M059J (cell line): ENCODE measurements around the gene UBE3B. TPM values are rescaled to one million over a fixed set of nuclear protein-coding genes. Genes with fewer than 3 reads are reported as not detected.
A peak's percentile ranks its signal among the peaks of the same experiment; 100 is the strongest.

ENCODE experiments used
- DNase-seq: peaks from one replicate; pipeline ENCODE4 v3.0.0-alpha.2; 2012; ENCODE audit warnings: low read depth
- total RNA-seq: library from RNA; depleted of rRNA; stranded (reverse); fragments of >200 nt; shearing (Covaris generic); gene quantifications from 2 replicates; pipeline ENCODE4 v1.2.3, GENCODE V29; 2014

The UBE3B gene
- total RNA-seq, 1 experiment from 2014 or later: 28.5 TPM

DNA sequence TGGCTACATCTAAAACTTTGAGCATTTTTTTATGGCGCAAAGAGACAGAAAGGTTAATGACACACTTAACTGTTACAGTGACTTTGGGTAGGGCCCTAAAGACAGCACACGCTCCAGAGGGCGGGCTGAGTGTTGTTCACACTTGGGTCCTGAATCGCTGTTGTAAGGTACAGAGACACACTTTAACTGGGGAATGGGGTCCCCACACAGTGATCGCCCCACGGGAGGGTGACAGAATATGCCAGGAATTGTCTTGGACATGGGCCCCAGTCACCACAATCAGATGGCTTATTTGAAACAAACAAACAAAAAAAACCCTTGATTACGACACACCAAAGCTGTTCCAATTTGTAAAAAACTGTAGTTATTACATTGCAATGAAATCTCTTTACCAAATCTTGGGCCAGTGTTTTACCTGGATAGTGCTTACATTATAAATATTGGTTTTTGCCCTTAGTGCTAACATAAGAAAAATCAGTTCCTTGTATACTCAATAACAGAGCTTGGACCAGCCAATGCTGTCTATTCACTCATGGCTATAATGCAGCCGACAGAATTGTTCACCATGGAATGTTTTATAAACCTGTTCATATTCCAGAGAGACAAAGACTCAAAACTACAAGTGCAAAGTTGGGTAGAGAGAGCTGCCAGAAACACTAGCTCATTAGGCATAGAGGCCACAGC, 28.6 kb upstream of the UBE3B start:
- DNase-seq: no peak

DNA sequence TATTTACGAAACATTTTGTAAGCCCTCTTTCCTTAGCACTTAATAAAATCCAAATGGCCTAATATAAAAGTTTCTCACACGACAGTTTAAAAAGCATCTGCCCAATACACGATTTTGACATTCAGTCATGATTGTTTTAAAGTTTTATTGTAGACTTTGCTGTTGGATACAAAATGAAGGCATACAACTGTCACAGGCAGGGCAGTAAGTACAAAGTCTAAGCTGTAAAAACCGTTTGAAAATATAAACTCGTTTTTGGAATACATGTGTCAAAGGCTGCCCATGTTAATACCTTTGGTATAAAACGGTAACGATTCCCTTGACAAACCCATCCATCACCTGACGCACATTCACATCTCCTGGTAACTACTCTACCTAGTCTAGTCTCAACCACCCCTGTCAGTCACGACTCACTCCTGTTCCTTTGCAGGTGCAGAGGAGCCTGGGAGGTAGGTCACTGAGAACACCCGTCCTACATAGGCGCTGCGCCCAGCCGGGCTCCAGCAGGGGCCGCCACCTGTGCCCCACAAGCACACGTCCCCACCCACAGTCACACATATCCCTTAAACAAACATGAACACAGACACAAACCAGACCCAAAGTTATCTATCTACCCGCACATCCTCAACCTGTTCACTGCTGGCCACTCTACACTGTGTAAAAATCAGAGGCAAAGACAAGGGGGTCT, 27.4 kb upstream of the UBE3B start:
- no peak for DNase-seq

DNA sequence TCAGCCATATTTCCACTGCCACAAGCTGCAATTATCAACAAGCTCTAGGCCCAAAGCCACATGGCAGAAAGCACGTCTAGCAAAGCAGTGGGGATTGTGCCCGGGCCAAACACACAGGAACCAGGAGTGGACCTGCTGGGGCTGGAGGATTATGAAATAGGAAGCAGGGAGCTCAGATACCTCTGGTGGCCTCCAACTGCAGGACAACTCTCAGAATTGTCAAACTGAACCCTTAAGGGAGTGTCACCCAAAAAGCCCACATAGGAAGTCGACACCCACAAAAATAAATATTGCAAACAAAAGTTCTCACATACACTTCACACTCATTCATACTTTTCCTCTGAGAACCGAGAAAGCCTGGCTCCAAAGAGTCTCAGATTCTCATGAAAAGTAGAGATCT, 26.5 kb upstream of the UBE3B start:
- no peak for DNase-seq

DNA sequence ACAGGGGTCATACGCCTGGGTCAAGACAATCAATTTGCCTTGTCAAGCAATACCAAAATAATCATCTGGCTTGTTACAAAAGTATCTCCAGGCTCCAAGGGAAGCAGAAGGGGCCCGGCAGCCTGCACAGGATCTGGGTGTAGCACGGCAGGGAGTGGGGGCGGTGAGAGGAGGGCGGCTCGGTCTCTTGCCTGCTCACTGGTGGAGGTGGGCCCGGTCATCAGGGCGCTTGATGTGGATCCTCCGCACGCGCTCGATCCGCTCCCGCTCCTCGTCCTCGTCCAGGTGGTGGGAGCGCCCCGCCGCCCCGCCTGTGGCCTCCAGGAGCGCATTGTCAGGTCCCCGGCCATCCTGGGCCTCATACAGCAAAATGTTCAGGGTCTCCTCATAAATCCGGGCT, 26.0 kb upstream of the UBE3B start:
- no peak for DNase-seq

DNA sequence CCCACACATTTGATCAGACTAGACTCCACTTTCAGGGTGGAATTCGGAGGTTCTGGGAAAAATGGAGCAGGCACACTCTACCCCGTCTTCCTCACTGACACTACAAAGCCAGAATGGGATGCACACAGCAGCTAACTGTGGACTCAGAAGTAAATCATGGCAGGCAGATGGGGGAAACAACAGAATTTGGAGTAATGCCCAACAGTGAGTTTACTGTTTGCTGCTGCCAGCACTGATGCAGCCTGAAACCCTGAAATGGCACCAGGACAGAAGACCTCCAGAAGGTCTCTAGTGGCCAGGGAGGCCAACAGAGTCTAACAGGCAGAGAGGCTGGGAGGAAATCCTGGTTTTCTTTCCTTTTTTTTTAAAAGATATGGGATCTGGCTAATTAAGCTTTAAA, 24.9 kb upstream of the UBE3B start:
- no peak for DNase-seq

DNA sequence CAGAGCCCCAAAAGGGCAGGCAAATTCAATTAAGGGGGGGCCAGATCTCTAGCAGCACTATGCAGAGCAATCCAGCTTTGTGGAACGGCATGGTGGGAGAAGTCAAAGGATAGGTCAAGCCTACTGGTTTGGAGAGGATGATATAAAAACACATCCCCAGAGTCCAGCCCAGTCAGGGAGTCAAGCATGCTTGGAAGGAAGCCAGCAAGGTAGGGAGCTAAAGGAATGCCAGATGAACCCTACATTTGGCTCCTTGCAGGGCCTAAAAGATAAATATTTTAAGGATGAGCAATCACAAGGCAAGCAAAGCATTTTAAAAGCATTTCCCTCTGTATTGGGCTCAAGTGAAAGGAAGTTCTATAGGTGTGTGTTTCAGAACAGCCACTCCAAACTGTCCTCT, 21.7 kb upstream of the UBE3B start:
- DNase-seq: peak; percentile 54

DNA sequence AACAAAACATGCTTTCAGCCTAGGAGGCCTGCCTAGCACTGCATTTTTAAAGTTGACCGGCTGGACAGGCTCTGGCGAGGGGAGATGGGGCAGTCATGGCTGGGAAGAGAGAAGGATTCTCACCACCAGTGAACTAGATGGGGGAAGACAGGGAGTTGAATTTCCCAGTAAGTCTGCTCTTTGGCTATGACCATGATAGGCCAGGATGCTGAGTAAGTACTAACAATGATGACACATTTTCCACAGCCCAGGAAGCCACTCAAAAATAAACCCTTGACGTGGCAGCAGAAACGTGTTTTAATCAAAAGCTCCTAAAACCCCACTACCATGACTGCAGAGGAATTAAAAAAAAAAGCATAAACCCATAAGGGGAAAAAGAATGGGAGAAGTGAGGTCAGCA, 19.3 kb upstream of the UBE3B start:
- peak; percentile 50 for DNase-seq

DNA sequence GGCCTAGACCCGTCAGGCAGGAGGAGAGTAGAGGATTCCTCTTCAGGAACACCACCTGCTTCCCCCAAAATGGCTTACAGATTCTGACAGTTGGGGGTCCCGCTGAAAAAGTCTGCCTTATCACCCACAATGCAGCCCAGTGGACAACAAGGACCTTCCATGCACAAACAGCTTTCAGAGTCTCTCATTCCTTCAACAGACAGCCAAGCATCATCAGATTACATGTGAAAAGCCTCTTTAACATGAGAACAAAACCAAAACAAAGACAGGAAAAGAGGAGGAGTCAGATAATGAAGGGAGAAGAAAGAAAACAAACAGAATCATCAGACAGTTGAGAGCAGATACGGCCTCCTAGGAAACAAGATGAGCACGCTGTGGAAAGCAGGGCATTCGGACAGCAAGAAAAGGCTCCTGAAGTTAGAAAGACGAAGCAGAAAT, 18.6 kb upstream of the UBE3B start:
- DNase-seq: peak; percentile 25

DNA sequence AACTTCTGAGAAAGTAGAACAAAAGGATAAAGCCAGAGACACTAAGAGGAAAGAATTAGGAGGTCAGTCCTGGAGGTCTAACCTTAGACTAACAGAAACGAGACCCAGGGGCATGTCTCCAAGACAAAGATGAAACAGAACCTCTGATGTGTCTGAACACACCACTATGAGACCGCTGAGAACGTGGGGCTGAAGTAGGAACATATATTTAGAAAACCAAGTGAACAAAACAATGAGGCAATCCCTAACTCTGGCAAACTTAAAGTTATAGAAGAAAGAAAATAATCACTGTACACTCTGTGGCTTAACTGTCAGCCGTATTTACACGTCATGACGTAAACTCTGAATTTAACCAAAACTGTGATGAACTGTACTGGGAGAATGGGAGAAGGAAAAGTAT, 18.2 kb upstream of the UBE3B start:
- no peak for DNase-seq

DNA sequence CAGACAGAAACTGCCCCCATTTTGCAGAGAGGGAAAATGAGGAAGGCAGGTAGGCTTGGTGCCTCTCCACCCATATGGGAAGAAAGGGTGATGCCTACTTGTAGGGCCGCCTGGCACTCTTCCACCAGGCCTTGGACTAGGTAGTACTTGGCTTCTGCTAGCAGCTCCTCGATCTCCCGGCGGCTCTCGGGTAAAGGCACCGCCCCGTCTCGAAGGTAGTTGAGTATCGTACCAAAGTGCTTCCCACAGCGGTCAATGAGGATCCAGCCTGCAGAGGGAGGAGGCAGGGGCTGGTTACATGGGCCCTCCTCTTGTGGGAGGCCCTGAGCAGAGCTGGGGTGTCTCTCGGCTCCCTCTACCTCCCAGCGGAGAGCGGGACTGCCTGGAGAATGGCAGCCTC, 16.9 kb upstream of the UBE3B start:
- no peak for DNase-seq

DNA sequence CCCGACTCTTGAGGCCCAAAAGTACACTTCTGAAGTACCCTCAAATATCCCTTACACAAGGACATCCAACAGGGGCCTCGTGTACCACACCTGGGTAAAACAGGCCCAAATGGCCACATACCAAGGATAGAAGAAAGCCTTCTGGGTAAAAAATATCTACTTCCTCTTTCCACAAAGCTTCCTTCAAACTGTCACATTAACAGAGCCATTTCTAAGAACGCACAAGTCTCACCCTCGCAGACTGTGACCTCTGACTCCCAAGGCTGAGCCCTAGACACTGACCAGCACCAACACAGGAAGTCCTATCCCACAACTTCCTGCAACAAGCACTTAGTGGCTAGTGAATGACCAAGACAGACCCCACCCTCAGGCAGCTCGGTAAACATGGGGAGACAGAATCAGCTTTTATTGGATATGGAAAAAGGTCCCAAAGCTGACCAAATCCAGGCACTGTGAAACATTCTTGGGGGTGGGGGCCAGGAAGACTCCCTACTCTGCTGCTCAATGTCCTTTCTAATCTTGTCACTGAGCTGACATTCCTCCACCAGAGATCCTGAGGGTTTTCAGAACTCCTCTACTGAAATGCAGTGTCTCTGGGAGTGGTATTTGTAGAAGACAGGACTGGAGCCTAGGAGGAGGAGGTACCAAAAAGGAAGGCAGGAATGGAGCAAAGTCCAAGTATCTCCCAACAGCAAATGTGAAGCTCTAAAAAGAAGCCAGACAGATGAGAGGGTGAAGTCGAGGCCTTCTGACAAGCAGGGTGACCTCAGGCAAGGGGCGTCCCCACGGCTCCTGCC, 16.2 kb upstream of the UBE3B start:
- peak; percentile 90 for DNase-seq

DNA sequence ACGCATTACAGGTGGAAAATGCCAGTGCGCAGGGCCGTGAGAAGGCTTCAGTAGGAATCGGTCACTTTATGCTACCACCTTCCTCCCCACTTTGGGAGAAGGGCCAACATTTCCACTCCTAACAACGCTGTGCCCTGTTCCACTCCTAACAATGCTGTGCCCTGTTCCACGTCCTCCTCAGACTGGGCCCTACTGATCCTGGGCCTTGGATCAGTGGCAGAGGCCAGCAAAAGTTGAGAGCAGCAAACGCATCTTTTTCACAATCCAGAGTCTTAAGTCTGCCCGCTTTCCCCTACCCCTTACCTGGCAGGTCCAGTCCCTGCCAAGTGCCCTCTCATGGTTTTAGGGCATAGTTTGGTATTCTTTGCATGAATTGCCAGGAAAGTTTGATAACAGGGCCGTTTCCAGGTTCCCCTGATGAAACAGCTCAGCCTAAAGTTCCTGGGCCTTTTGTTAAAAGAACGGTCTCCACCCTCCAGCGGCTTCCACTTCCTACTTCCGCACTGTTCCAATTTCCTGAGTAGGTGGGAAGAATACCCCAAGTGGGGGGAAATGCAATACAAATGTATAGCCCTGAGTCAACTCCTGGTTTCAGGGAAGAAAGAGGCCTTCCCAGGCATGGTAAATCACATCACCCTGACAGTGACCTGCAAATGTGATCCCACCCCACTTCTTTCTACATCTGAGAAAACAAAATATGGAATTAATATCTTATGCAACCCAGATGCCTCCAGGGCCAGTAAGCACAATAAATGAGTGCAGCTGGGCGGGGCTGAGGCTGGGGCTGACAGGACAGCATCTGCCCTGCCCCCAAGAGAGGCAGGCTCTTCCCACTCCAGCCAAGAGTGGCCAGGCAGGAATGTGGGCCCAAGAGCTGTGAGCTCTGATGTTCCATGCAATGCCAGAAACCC, 15.3 kb upstream of the UBE3B start:
- peak; percentile 93 for DNase-seq

DNA sequence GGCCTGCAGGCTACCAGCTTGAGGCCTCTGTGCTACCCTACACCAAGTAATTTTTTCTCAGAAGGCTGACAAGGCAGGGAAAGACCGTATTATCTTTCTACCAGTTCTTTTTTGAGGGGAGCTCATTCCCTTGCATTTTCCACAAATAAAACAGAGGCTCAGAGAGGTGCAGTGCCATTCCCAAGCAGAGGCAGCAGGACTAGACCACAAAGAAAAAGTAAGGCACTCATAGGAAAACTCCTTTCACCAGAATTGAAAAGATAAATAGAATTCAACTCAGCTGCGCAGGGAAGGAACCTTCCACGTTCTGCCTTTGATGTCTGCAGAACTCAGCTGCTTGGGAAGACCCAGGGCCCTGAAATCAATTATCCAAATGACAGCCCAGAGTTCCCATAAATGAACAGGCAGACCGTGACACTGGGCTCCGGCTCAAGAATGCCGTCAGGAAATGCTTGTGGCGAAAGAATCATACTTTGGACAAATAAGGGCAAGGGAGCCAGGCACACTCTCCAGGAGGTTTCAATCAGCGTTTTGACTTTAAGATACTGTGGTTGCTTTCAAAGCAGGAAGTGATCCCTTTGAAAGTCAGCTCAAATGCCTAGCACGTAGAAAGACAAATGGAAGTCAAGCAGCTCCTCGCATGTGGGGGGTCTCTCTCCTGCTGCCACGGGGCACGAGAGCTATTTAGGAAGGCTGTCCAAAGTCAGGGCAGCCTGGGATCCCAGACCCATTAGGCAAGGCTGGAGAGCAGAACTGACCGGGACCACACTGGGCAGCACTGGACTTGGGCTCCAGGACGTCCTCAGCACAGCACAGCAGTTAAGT, 14.4 kb upstream of the UBE3B start:
- DNase-seq: peak; percentile 98

DNA sequence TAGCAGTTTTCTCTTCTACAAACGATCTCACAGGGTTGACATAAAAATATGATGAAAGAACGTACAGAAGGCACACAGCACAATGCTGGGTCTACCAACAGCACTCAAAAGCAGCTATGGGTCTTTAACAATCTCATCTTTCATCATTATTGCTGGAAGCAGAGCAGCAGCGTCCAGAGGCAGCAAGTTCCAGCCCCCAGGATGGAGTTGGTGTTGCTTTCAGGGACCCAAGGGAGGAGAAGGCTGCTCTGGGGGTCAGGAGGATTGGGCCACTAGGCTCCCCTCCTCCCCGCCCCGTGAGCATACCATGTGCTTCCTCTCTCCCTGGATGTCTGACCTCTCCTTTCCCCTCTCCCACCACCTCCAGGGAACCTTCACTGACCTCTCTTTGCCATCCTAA, 13.7 kb upstream of the UBE3B start:
- peak; percentile 23 for DNase-seq

DNA sequence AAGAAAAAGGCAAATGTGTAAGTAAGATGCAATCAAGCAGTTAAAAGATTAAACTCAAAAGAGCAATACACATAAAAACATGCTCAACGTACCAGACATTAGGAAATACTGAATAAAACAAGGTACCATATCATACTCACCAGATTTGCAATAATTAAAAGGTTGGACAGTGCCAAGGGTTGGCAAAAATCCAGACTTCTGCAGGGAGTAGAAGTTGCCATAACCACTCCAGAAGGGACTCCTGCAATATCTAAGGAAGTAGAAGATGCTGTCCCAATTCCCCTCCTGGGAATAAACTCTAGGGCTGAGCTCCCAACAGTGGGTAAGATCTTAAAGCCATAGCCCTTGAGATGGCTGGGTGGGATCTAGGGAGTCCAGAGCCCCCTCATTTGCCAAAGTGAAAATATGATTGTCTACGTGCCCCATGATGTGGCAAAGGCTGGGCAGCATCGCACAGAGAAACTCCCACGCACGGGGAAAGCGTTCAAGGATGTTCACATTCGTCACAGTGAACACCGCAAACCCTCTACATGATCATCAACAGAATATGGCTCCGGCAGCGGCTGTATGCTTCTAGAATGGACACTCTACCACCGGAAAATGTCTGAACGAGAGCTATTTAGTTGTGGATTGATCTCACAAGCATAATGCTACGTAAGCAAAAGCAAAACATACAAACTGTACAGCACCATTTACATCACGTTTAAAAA, 12.6 kb upstream of the UBE3B start:
- DNase-seq: peak; percentile 53

DNA sequence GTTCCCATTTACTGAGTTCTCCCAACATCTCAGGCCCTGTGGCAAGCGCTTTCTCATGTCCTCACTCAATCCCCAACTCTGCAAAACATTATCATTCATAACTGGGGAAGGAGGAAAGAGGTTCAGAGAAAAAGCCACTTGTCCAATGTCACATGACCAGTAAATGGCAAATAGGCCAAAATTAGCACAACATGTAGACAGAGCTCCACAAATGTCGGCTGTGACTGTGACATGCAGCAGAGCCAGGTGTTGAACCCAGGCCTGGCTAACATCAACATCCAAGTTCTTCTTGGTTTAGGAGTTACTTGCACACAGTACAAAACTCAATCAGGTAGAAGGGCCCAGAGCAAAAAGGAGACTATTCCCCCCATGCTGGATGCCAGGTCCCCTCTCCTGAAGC, 11.1 kb upstream of the UBE3B start:
- no peak for DNase-seq

DNA sequence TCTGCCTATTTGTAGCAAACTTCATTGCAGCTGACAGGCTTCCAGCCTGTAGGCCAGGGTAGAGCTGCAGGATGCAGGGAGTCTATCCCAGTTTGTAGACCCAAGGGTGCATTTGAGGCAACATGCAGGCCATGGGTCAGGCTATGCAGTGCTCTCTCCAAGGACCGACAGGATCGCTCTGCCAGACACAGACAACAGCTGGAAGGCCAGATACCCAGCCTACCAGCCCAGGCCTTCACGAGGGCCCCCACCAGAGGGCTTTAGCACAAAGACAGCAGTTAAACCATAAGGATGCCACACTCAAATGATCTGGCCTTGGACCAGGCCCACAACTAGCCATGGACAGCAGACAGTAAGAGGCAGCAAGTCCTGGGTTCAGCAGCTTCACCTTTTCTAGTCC, 10.6 kb upstream of the UBE3B start:
- no peak for DNase-seq

DNA sequence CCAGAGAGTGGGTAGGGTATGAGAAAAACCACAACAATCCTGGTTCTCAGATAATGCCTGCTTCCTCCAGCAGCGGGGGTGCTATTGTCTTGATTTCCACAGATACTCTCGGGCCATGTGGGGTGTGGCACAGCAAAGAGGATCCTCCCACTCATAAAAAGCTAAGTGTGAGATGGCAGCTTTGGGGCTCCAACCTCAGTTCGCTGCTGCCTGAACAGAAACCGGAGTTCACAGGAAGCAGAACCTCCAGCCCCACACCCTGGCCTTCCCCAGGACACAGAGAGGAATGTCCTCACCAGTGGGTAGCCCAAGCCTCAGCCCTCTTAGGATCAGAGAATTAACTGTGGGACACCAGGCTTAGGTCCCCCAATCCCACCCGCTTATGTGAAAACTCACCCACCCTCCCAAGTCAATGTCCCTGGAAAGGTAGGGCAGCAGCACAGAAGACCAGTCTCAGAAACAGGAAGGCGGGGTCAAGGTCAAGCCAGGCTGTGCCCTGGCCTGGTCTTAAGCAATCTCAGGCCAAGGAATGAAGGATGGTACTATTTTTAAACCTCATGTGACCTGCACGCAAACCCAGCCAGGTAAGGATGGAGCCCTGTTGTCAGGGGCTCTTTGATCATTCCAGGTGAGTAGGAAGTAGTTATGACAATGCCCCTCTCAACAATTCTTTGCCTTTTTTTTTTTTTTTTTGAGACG, 9.3 kb upstream of the UBE3B start:
- DNase-seq: no peak

DNA sequence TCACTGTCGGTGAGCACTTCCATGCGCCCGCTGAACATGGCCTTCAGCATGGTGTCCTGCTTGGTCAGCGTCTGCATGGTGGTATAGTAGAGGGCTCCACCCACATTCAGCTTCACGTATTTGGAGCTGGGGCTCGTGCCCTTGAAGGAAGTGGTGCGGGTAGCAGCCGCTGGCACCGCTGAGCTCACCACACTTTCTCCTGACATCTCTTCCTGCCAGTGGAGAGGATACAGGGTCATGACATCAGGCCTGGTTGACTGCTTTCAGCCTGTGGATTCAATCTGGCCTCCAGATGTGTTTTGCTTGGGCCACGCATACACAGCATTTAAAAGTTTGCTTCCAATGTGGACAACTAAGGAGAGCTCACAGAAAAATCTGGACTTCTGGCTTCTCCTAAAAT, 7.9 kb upstream of the UBE3B start:
- no peak for DNase-seq

DNA sequence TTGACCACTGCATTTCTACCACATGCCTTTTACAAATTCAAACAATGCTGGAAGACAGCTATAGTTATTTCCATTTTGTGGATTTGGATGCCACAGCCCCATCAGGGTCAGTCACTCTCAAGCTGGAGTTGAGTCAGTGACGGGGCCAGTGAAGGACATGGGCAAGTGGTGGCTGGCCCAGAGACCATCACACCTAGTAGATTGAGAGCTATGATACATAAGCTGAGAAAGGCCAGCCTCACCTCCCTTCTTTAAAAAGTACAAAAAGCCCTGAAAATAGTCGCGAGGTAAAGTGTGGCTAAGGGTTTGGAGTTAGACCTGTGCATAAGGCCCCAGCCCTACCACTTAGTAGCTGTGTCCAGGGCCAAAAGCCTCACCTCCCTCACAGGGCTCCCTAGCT, 4.4 kb upstream of the UBE3B start:
- no peak for DNase-seq
